GM12878 (cell line): Measurements from ENCODE around the gene GOLGA7B.

ENCODE experiments used
- CHD2 ChIP-seq: IDR thresholded peaks from 2 replicates; pipeline ENCODE4 v1.6.1; 2011; ENCODE audit warnings: low read depth, low read length, improper control_type of control experiment, borderline replicate concordance
- CTCF ChIP-seq, 3 experiments: IDR thresholded peaks in 2 of 3; conservative IDR thresholded peaks in 1 of 3; 2 replicates each; pipeline ENCODE4 v1.5.1; 2011; ENCODE audit warnings: low read depth in 3 of 3, low read length in 3 of 3, mild to moderate bottlenecking in 3 of 3, control low read depth in 2 of 3, moderate library complexity in 2 of 3, inconsistent platforms in 1 of 3, mixed read lengths in 1 of 3; ENCODE audit not compliant: control insufficient read depth in 2 of 3, insufficient read depth in 1 of 3; ENCODE audit errors: extremely low read depth in 1 of 3
- EGR1 ChIP-seq, 2 experiments: IDR thresholded peaks; 1 replicate in 1 of 2; 2 replicates in 1 of 2; pipeline ENCODE4 v1.6.1; 2011 to 2012; ENCODE audit warnings: low read depth in 2 of 2, low read length in 2 of 2, borderline replicate concordance in 1 of 2, mild to moderate bottlenecking in 1 of 2, moderate library complexity in 1 of 2
- EZH2 ChIP-seq: IDR thresholded peaks from 2 replicates; pipeline ENCODE4 v1.6.1; 2012; ENCODE audit warnings: low read depth, mild to moderate bottlenecking, control low read depth, inconsistent platforms, low read length, borderline replicate concordance; ENCODE audit not compliant: control insufficient read depth
- SUPT20H ChIP-seq: IDR thresholded peaks from 2 replicates; pipeline ENCODE4 v1.6.1; 2011; ENCODE audit warnings: low read depth, mild to moderate bottlenecking, low read length, moderate library complexity, borderline replicate concordance; ENCODE audit not compliant: control insufficient read depth

GRCh38 chr10:97822261-97822687 lies 27.4 kb upstream of the GOLGA7B start:
- no peak for TF ChIP-seq SUPT20H
- TF ChIP-seq CHD2: no peak
- TF ChIP-seq EGR1 (IDR thresholded peaks at IDR 0.05; ENCODE audit: borderline replicate concordance in 1 of 2, low read depth in 2 of 2, low read length in 2 of 2): no peak
- no peak for TF ChIP-seq CTCF (IDR thresholded peaks at IDR 0.05 in 2 of 3, conservative IDR thresholded peaks at IDR 0.05 in 1 of 3; ENCODE audit: control insufficient read depth in 2 of 3, extremely low read depth in 1 of 3, insufficient read depth in 1 of 3, low read depth in 3 of 3, low read length in 3 of 3)
- TF ChIP-seq EZH2: no peak
